ENCODE data around the gene FAM222A.

Gene FAM222A

GRCh38 chr12:109771746-109772621 is 58.4 kb downstream of the FAM222A start:
- no peak for TF ChIP-seq CTCF (conservative IDR thresholded peaks at IDR 0.05; ENCODE audit: low read length)
- no peak for DNase-seq (ENCODE audit: low read depth)
- H3K4me3 ChIP-seq (ENCODE audit: low read length): no peak overlapping the region

- no peak for TF ChIP-seq CTCF (conservative IDR thresholded peaks at IDR 0.05; ENCODE audit: low read length)
- DNase-seq (ENCODE audit: low read depth): no peak
- H3K4me3 ChIP-seq (ENCODE audit: low read length): no peak overlapping the region
These were observed 59.1 kb downstream of the FAM222A start for GRCh38 chr12:109772622-109773321.

GRCh38 chr12:109773384-109774011 is 59.9 kb downstream of the FAM222A start:
- DNase-seq (ENCODE audit: low read depth): no peak
- H3K4me3 ChIP-seq (ENCODE audit: low read length): peak overlapping the region; percentile 22; the same call in 1 of the 2 replicates
- TF ChIP-seq CTCF (conservative IDR thresholded peaks at IDR 0.05; ENCODE audit: low read length): no peak

- TF ChIP-seq CTCF (conservative IDR thresholded peaks at IDR 0.05; ENCODE audit: low read length): peak; percentile 95
- H3K4me3 ChIP-seq (ENCODE audit: low read length): no peak overlapping the region
- DNase-seq (ENCODE audit: low read depth): peak; percentile 55
These were observed 61.7 kb downstream of the FAM222A start for GRCh38 chr12:109775172-109775881.

GRCh38 chr12:109776624-109777023 is 63.0 kb downstream of the FAM222A start:
- no peak for DNase-seq (ENCODE audit: low read depth)
- no peak for TF ChIP-seq CTCF (conservative IDR thresholded peaks at IDR 0.05; ENCODE audit: low read length)

GRCh38 chr12:109777544-109777943 is 63.9 kb downstream of the FAM222A start:
- no peak overlapping the region for H3K4me3 ChIP-seq (ENCODE audit: low read length)
- peak; percentile 17 for DNase-seq (ENCODE audit: low read depth)
- no peak for TF ChIP-seq CTCF (conservative IDR thresholded peaks at IDR 0.05; ENCODE audit: low read length)

More at GRCh38 chr12:109776624-109777023, 63.0 kb downstream of the FAM222A start:
- no peak overlapping the region for H3K4me3 ChIP-seq (ENCODE audit: low read length)

All from AG10803 (cell line).